Tibial nerve (tissue), 4 donors: ENCODE results near the gene A2M. TPM values are rescaled to one million over a fixed set of nuclear protein-coding genes. Genes with fewer than 3 reads are reported as not detected.

ENCODE experiments used
- DNase-seq, 2 donors: peaks; one replicate each; pipeline ENCODE4 v3.0.0-alpha.2; 2019; ENCODE audit warnings: low spot score in 2 of 2
- H3K27ac ChIP-seq, 4 donors: fragments of 200-600 bp; sonication (generic) in 3 of 4; one replicate each; pipeline ENCODE4 v1.5.1; 2017 to 2019; ENCODE audit warnings: mild to moderate bottlenecking in 1 of 4
- H3K27me3 ChIP-seq, 2 donors: fragments of 200-600 bp; sonication (generic) in 1 of 2; one replicate each; pipeline versions ENCODE4 v1.5.1 to v1.6.0; 2017 to 2019
- H3K36me3 ChIP-seq, 3 donors: fragments of 200-600 bp; sonication (generic); one replicate each; pipeline ENCODE4 v1.5.1; 2018 to 2019
- H3K4me1 ChIP-seq, 4 donors: fragments of 200-600 bp; sonication (generic) in 3 of 4; one replicate each; pipeline ENCODE4 v1.5.1; 2017 to 2019
- H3K4me3 ChIP-seq, 4 donors: fragments of 200-600 bp; sonication (generic) in 3 of 4; one replicate each; pipeline ENCODE4 v1.5.1; 2017 to 2019; ENCODE audit warnings: mild to moderate bottlenecking in 1 of 4, moderate library complexity in 1 of 4
- H3K9me3 ChIP-seq, 4 donors: fragments of 200-600 bp; sonication (generic) in 3 of 4; one replicate each; pipeline ENCODE4 v1.5.1; 2017 to 2019
- CTCF ChIP-seq, 5 experiments: fragments of 200-600 bp in 3 of 5; fragments of 450-650 bp in 2 of 5; sonication (generic) in 3 of 5; IDR thresholded peaks; one replicate each; pipeline ENCODE4 v1.5.1; 2016 to 2019; ENCODE audit warnings: antibody characterized with exemption in 5 of 5, mild to moderate bottlenecking in 3 of 5, moderate library complexity in 2 of 5
- EP300 ChIP-seq, 2 donors: sonication (generic); formaldehyde crosslinking; IDR thresholded peaks; one replicate each; pipeline ENCODE4 v1.6.1; 2017; ENCODE audit warnings: antibody characterized with exemption in 2 of 2, mild to moderate bottlenecking in 1 of 2
- POLR2A ChIP-seq, 2 donors: fragments of 450-650 bp; IDR thresholded peaks; one replicate each; pipeline ENCODE4 v1.6.1; 2017; ENCODE audit warnings: antibody characterized with exemption in 2 of 2, mild to moderate bottlenecking in 2 of 2, moderate library complexity in 2 of 2
- WGBS, 2 donors: methylation state at CpG; one replicate each; pipeline ENCODE4 v1.1.5; 2018; 5-methylcytosine and 5-hydroxymethylcytosine counted together
- total RNA-seq, 4 donors: library from RNA; depleted of rRNA; stranded (reverse); fragments of >200 nt; gene quantifications; one replicate each; pipeline ENCODE4 v1.1.0, GENCODE V29; 2016

A2M gene
- total RNA-seq, 4 donors from 2014 or later, result 183 to 396 (median 303) TPM

GRCh38 chr12:9135903-9136310, 20.2 kb upstream of the A2M start:
- no peaks in the 10 kb centered on the region for H3K4me1 ChIP-seq
- WGBS, 2 donors, result 82 to 84% methylated on average over 5 of the region's 5 CpGs
- no peaks in the 10 kb centered on the region for H3K27me3 ChIP-seq
- DNase-seq, result no peak
- no peak for TF ChIP-seq EP300 (IDR thresholded peaks at IDR 0.05)
- TF ChIP-seq POLR2A (IDR thresholded peaks at IDR 0.05), result no peak
- no peak for TF ChIP-seq CTCF (IDR thresholded peaks at IDR 0.05)
- no peak overlapping the region for H3K27ac ChIP-seq
- no peaks in the 10 kb centered on the region for H3K36me3 ChIP-seq
- peaks cover 0 to 1% (median 0%) of the 10 kb centered on the region in 4 donors for H3K9me3 ChIP-seq
- H3K4me3 ChIP-seq, result no peak overlapping the region

- H3K9me3 ChIP-seq, result peaks cover 0 to 9% (median 0%) of the 10 kb centered on the region in 4 donors
- DNase-seq, result no peak
- H3K27me3 ChIP-seq, result no peaks in the 10 kb centered on the region
- H3K4me1 ChIP-seq, result no peaks in the 10 kb centered on the region
- TF ChIP-seq CTCF (IDR thresholded peaks at IDR 0.05) (no peak), EP300 (IDR thresholded peaks at IDR 0.05) (no peak), POLR2A (IDR thresholded peaks at IDR 0.05) (no peak)
- no peak overlapping the region for H3K4me3 ChIP-seq
- no peak overlapping the region for H3K27ac ChIP-seq
- no peaks in the 10 kb centered on the region for H3K36me3 ChIP-seq
- 80 to 84% methylated on average over 16 of the region's 16 CpGs for WGBS, 2 donors
Measured at GRCh38 chr12:9134981-9135628, 19.4 kb upstream of the A2M start.

- no peaks in the 10 kb centered on the region for H3K27me3 ChIP-seq
- H3K36me3 ChIP-seq, result no peaks in the 10 kb centered on the region
- TF ChIP-seq POLR2A (IDR thresholded peaks at IDR 0.05) (no peak), CTCF (IDR thresholded peaks at IDR 0.05) (no peak), EP300 (IDR thresholded peaks at IDR 0.05) (no peak)
- no peaks in the 10 kb centered on the region for H3K4me1 ChIP-seq
- no peak overlapping the region for H3K27ac ChIP-seq
- H3K4me3 ChIP-seq, result no peak overlapping the region
- peaks cover 0 to 11% (median 0%) of the 10 kb centered on the region in 4 donors for H3K9me3 ChIP-seq
- 40 to 50% methylated on average over 1 of the region's 1 CpG for WGBS, 2 donors
- no peak for DNase-seq
Measured at GRCh38 chr12:9133216-9133916, 17.6 kb upstream of the A2M start.

GRCh38 chr12:9132008-9132535, 16.4 kb upstream of the A2M start:
- DNase-seq, result no peak
- no peaks in the 10 kb centered on the region for H3K36me3 ChIP-seq
- no peaks in the 10 kb centered on the region for H3K4me1 ChIP-seq
- no peak overlapping the region for H3K27ac ChIP-seq
- WGBS, 2 donors, result 46 to 52% methylated on average over 1 of the region's 1 CpG
- no peak overlapping the region for H3K4me3 ChIP-seq
- H3K27me3 ChIP-seq, result no peaks in the 10 kb centered on the region
- peaks cover 0 to 11% (median 0%) of the 10 kb centered on the region in 4 donors for H3K9me3 ChIP-seq
- TF ChIP-seq CTCF (IDR thresholded peaks at IDR 0.05), result no peak
- TF ChIP-seq POLR2A (IDR thresholded peaks at IDR 0.05), result no peak
- TF ChIP-seq EP300 (IDR thresholded peaks at IDR 0.05), result no peak

- H3K4me3 ChIP-seq, result no peak overlapping the region
- H3K27ac ChIP-seq, result no peak overlapping the region
- no peaks in the 10 kb centered on the region for H3K36me3 ChIP-seq
- H3K27me3 ChIP-seq, result no peaks in the 10 kb centered on the region
- peaks cover 0 to 11% (median 0%) of the 10 kb centered on the region in 4 donors for H3K9me3 ChIP-seq
- no peak for DNase-seq
- H3K4me1 ChIP-seq, result no peaks in the 10 kb centered on the region
- TF ChIP-seq CTCF (IDR thresholded peaks at IDR 0.05) (no peak), POLR2A (IDR thresholded peaks at IDR 0.05) (no peak), EP300 (IDR thresholded peaks at IDR 0.05) (no peak)
- 66 to 72% methylated on average over 2 of the region's 2 CpGs for WGBS, 2 donors
Measured at GRCh38 chr12:9130244-9130643, 14.5 kb upstream of the A2M start.
